HG03025 (cell line): ENCODE measurements around the gene PLA2G5.

Experiments
- ATAC-seq: cut with Tn5 transposase; IDR thresholded peaks from one replicate; pipeline ENCODE4 v1.9.1; 2021; ENCODE audit warnings: mild to moderate bottlenecking, moderate library complexity; ENCODE audit not compliant: unreplicated experiment, low FRiP score

PLA2G5 gene

DNA sequence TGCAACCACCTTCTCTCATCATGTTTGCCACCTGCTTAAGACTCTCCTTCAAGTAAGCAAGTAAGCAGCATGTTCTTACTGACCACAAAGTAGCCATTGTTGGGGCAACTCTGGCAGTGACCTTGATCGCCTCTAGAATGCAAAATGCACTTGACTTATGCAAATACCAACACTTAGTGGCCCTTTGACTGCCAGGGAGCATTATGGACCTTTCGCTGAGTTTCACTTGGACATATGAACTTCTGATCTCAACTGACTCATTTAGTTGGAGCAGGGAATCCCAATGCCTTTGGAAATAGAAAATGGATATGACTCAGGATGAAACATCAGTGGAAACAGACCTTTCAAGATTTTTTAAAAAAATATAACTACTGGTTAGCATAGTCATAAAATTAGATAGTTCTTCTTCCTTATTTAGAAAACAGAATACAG lies 6.1 kb upstream of the PLA2G5 start:
- ATAC-seq, result no peak

GRCh38 chr1:20068722-20069121 lies 1.3 kb upstream of the PLA2G5 start:
- no peak for ATAC-seq

GRCh38 chr1:20070357-20070756 lies 363 bp downstream of the PLA2G5 start:
- ATAC-seq, result no peak

- no peak for ATAC-seq
Measured at GRCh38 chr1:20071416-20071815, 1.4 kb downstream of the PLA2G5 start.

- no peak for ATAC-seq
Measured at GRCh38 chr1:20072771-20073170, 2.8 kb downstream of the PLA2G5 start.

GRCh38 chr1:20073256-20073655 lies 3.3 kb downstream of the PLA2G5 start:
- no peak for ATAC-seq

DNA sequence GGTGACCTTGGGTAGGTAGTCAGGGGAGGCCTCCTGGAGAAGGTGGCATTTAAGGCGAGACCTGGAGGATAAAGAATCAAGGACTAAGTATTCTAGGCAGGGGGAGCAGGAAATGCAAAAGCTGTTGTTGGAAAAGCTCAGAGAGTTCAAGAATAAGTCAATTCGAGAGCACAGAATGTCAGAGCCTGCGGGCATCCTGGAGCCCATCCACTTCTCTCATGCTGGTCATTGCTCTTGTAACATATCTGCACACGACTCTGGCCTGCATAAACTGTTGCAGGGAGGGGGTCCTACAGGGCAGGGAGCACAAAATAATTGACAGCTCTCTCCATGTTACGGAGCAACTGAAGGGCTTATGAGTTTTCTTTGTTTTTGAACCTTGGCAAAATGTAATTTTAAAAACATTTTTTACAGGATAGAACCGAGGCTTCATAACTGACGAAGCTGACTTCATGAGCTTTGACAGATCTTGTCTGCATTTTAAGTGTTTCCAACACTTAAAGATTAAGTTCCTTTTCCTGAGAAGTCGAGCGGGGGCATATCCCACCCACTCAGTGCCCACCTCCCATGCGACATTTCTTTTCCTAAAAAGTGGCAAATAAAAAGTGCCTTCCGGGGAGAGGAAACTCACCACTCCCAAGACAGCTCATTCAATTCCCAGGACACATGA lies 4.2 kb downstream of the PLA2G5 start:
- ATAC-seq, result no peak

DNA sequence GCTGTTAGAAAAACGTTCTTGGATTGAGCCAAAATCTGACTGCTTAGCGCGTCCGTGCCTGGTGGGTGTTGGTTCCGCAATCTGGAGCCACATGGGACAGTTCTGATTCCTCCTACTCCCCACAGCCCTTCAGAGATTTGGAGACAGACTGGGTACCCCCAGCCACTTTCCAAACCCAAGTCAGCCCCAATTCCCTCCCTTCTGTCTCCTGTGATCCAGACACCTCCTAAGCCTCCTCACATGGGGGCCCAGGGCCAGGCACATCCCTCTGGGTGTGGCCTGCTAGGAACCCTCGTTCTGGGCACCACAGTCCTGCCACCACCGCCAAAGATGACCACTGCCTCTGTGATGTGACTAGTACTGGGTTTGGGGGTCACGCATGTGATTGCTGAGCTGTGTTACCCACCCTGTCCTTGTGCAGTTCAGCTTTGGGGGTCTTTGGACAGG lies 4.8 kb downstream of the PLA2G5 start:
- no peak for ATAC-seq

- ATAC-seq, result no peak
Measured at GRCh38 chr1:20075345-20075744, 5.4 kb downstream of the PLA2G5 start.

- no peak for ATAC-seq
Measured at GRCh38 chr1:20076223-20076622, 6.2 kb downstream of the PLA2G5 start.

DNA sequence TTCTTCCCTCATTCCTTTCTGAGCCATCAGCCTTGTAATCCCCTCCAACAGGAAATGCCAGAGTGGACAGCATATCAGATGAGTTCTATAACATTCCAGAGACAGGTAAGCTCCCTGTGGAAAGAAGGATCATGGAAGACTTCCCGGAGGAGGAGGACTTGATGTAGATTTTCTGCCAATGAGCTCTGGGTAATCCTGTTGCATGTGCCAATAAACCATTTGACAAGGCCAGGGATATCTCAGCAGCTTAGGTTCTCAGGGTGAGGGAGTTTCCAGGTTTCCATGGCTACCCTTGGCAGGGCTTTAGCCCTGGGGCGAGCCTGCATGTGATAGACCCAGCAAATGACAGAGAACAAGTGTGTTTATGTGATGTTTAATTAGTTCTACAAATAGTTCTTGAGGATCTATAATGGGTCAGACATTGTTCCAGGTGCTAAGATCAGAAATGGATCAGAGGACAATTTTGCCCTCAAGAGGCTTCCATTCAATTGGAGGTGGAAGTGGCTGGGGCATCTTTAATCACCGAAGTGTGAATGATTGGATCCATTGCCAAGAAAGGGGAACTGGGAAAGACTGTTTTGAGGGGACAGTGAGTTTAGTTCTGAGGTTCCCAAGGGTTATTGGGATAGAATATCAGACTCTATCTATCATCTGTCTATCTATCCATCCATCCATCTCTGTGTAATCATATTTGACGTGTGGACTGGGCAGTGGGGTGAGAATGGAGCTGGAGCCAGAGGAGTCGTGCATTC lies 6.9 kb downstream of the PLA2G5 start:
- no peak for ATAC-seq

GRCh38 chr1:20078171-20078651 lies 8.2 kb downstream of the PLA2G5 start:
- ATAC-seq, result no peak

DNA sequence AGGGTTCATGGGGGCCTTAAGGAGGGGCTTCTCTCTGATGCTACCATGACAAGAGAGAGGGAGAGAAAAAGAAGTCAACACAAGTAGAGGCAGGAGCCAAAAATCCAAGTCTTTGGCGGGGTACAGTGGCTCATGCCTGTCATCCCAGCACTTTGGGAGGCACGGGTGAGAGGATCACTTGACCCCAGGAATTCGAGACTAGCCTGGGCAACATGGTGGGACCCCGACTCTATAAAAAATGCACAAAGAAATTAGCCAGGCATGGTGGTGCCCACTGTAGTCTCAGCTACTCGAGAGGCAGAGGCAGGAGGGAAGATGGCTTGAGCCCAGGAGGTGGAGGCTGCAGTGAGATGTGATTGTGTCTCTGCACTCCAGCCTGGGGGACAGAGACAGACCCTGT lies 8.7 kb downstream of the PLA2G5 start:
- no peak for ATAC-seq

DNA sequence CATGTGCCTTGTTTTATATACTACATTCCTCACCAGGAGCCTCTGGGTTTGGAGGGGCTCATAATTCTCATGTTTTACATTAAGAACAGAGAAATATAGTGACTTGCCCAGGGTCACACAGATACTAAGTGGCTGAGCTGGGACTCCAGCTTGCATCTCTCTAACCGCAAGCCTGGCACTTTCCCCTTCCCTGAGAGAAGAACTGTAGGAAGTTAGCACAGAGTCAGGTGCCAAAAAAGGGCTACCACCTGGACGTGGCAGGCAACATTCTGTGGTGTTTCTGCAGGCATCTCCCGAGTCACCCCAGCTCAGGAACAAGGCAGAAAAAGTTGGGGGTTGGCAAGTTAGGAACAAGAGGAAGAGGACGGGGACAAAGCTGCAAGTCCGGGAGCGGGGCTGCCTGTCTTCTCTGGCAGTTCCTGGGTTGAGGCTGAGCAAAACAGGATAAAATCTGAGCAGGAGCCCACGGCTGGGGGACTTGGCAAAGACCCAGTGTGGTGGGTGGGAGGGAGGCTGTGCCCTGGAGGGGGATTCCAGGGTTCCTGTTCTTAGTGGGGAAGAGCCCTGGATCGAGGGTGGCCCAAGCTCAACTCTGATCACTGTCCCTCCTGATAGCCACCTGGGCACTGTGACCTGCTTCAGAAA lies 9.8 kb downstream of the PLA2G5 start:
- ATAC-seq, result no peak

- no peak for ATAC-seq
Measured at GRCh38 chr1:20080441-20081352, 10.7 kb downstream of the PLA2G5 start.

DNA sequence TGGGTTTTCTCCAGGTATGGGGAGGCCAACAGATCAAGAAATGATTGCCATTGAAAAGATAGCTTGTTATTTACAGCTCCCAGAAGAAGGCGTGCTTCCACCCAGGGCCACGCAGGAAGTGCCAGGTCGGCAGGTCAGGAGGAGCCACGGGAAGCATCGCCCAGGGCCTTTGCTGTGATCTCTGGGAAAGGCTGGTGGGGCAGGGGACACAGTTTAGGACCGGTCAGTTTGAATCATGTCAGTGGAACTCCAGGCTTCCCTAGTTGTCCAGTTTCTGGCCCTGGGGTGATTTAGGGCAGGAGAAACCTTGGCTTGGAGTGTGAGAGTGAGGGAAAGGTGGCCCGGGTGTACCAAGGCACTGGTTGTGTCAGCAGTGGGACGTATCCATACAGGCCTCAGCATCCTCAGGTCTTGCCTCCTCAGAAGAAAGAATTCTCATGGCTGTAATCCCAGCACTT lies 11.4 kb downstream of the PLA2G5 start:
- ATAC-seq, result no peak

- ATAC-seq, result no peak
Measured at GRCh38 chr1:20082772-20083171, 12.8 kb downstream of the PLA2G5 start.

DNA sequence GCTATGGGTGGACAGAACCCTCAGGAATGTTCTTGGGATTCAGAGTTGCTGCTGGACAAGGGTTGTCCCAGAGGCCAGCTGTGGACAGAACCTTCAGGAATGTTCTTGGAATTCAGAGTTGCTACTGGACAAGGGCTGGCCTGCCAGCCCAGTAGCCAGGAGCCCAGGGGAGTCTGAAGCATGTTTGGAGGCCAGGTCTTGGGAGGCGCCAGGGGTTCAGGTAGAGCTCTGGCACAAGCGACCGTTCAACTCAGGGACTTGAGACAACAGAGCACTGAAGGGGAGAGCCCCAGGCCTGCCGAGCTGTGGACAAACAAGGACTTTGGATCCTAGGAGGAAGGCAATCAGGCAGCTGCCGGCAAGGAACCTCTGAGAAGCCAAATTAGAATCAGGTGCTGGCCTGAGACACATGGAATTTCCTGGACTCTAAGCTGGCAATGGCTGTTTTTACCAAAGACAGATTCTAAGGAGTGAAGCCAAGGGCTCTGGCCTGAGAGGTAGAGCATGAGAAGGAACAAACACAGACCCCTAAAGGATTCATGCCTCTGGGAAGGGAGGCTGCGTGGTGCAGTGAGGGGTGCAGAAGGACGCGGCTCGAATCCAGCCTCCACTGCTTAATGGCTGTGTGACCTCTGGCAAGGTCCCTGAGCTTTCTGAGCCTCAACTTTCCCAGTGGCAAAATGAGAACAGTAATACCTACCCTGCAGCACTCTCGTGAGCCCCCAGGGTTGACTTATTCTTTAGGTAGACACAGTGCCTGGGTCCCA lies 13.4 kb downstream of the PLA2G5 start:
- no peak for ATAC-seq

DNA sequence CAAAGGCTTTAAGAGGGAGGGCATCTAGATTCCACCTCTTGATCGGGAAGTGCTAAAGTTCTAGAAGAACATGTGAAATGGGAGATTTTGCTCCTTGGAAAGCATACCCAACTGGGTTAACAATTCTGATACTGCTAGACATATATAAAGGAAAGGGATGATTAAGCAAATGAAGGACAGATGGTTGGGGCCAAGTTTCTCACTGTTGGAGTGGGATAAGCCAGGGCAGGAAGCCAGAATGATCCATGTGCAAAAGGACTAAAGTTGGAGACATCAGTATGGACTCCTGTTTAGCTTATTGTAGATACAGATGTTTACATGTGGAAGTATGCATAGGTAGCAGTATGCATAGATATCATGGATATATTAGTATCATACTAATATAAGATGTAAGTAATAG lies 16.8 kb downstream of the PLA2G5 start:
- no peak for ATAC-seq

DNA sequence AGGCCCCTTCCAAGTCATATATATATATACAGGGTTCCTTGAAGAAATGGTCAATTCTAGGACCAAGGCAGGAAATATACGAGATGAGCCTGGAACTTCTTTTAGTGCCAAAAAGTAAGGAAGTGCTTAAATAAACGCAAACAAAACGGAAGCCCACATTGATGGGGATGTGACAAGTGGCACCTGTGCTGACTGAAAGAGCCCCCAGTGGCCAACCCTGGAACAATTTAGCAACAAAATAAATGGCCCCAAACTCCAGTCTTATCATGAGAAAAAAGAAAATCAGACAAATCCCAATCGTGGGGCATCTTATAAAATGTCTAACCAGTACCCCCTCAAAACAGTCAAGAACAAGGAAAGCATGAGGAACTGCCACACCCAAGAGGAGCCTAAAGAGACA lies 17.7 kb downstream of the PLA2G5 start:
- ATAC-seq, result no peak
